ENCODE measurements around the gene LDLRAD4.
"Not testable (repeated sequence)": the region's sequence is repeated elsewhere in the genome, so short reads cannot be mapped to it uniquely, and the experiment has no call there.

Gene LDLRAD4

GRCh38 chr18:13454363-13455150 is 236.0 kb downstream of the LDLRAD4 start:
- no peak for DNase-seq

- no peak for DNase-seq
Observed at GRCh38 chr18:13455471-13455870, 236.9 kb downstream of the LDLRAD4 start.

DNA sequence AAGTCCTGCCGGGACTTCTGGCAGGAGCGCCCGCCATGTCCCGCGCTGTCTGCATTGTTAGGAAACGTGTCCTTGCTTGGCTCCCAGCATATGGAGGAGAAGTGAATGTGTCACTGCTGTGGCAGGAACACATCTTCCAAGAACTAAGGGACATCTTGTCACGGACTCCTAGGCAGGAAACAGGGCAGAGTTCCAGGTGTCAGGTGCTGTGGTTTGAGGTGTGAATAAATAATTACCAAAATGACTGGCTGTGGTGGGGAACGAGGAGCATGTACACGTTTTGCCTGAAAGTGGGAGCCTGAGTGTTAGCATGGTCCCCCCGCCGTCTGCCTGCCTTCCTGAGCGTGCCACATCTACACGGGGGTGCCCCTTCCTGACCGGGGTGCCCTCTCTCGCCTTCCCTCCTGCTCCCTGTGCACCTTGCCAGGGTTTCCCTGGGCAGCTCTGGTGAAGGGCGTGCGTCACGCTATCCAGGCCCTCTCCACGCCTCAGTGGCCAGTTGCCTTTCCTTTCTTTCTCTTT is 237.5 kb downstream of the LDLRAD4 start:
- no peak for DNase-seq

- no peak for DNase-seq
Observed at GRCh38 chr18:13456736-13457271, 238.2 kb downstream of the LDLRAD4 start.

DNA sequence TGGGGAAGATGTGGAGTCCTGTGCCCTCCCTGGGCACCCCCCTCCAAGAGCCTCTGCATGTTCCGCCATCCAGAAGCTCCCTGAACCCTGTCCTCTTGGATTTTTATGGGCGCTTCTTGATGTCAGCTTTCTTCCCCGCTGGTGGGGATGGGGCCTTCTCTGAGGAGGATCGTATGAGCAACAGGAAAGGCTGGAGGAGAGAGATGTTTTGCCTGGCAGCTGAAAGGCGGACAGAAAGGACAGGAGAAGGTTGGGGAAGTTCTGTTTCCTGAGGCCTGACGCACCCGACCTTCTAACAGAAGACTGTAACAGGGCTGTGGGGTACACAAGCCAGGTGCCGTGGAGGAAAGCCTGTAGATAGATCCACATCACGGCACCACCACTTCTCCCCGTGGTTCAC is 238.8 kb downstream of the LDLRAD4 start:
- DNase-seq: no peak

DNA sequence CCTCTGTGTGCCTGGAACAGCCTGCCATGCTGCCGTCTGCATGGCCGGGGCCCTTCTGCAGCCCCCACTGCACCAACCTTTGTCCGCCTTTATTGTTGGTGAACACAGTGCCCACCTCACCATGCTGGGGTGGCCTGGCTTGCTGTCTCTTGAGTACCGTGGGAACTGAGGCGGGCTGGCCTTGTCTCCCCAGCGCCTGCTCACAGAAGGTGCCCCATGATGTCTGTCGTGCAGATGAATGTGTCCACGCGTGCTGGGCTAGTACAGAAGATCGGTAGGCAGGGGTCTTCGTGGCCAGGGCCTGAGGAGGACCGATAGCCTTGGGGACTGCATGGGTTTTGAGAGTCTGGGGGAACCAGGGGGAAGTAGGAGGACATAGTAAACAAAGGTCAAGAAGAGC is 242.4 kb downstream of the LDLRAD4 start:
- DNase-seq: no peak

- no peak for DNase-seq
Observed at GRCh38 chr18:13461469-13461868, 242.9 kb downstream of the LDLRAD4 start.

GRCh38 chr18:13461936-13462335 is 243.4 kb downstream of the LDLRAD4 start:
- DNase-seq: no peak

GRCh38 chr18:13462686-13463085 is 244.1 kb downstream of the LDLRAD4 start:
- no peak for DNase-seq

DNA sequence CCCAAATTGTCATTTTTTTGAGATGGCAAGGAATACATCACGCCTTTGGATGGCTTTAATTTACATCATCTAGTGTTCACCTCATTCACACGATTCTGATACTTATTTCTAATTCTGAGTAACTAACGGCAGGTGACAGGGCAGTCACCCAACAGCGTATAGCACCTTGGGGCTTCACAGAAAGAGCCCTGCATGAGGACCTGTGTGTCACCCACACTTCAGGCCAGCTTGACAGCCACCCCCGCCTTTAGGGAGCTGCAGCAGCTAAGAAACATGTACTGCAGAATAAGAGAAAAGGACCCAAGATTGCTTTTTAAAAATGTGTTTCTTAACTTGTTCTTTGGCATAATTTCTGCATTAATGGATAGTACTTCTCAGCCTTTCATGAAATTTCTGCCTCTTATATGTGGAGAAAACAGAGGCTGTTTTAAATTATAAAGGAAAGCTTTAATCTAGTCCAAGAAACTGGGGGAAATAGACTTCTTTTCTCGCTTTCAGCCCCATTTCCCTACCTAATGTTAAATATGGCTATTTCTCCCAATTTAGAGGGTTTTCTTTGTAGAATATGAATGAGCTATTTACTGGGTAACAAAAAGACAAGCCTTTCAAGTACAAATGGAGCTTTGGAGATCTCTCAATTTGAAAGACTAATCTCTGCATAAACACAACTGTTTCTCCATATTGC is 245.1 kb downstream of the LDLRAD4 start:
- no peak for DNase-seq

GRCh38 chr18:13464432-13465123 is 246.0 kb downstream of the LDLRAD4 start:
- DNase-seq: no peak

GRCh38 chr18:13465124-13465446 is 246.5 kb downstream of the LDLRAD4 start:
- DNase-seq: no peak

GRCh38 chr18:13465476-13465875 is 246.9 kb downstream of the LDLRAD4 start:
- DNase-seq: no peak

DNA sequence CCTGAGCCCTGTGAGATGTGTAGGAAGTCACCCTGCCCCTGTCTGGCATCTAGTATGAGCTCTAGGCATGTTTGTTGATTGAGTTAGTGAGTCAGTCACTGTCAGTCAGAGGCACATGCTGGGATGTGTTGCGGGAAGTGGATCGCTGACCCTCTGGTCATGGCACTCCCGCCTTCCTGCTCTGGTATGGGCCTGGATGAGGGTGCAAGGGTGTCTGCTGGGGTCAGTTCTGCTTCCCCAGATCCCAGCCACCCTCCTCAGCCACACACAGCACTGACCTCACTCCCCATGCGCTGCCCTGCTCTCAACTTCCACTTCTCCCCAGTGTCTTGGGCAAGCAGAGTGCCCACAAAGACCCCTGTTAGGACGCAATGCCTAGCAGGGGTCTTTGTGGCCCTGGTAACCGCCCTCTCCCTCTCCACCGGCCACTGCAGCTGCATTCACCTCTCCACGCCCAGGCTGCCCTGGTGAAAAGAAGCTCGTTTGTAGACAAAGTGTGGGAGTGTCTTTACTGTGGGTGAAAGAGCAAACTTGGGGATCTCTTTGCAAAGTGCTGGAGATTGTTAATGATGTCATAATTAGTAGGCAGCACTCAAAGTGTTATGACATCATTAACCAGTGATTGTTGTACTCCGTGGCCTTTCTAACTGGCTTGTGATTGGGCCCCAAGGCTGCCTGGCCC is 252.1 kb downstream of the LDLRAD4 start:
- DNase-seq: no peak

GRCh38 chr18:13471198-13471845 is 252.8 kb downstream of the LDLRAD4 start:
- no peak for DNase-seq

GRCh38 chr18:13471971-13472628 is 253.5 kb downstream of the LDLRAD4 start:
- no peak for DNase-seq

DNA sequence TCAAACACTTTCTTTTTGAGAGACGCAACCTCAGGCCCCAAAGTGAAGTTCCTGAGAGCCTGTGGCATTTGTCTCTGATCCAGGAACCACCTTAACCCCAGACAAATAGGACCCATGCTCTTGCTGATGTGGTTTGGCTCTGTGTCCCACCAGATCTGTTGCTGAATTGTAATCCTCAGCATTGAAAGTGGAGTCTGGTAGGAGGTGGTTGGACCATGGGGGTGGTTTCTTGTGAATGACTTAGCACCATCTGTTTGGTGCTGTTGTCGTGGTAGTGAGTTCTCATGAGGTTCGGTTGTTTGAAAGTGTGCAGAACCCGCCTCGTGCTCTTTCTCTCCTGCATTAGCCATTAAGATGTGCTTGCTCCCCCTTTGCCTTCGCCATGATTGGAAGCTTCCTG is 255.2 kb downstream of the LDLRAD4 start:
- DNase-seq: no peak

DNA sequence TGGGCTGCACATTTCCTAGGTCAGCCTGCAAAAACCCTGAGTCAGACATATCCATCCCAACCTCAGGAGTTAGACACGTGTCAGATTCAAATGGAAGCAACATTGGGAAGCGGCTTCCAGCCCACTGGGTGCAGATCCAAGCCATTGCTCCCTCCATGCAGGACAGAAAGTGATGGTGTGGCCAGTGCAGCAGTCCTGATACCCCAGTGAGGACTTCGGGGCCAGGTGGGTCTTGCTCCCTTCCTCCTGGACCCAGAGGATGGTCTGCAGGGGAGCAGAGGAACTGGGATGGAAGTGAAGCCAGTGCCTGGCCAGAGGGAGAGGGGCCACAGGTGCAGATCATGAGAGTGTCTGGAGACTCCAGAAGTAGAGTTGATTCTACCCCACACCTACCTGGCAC is 255.8 kb downstream of the LDLRAD4 start:
- DNase-seq: no peak

GRCh38 chr18:13474907-13475545 is 256.5 kb downstream of the LDLRAD4 start:
- no peak for DNase-seq

DNA sequence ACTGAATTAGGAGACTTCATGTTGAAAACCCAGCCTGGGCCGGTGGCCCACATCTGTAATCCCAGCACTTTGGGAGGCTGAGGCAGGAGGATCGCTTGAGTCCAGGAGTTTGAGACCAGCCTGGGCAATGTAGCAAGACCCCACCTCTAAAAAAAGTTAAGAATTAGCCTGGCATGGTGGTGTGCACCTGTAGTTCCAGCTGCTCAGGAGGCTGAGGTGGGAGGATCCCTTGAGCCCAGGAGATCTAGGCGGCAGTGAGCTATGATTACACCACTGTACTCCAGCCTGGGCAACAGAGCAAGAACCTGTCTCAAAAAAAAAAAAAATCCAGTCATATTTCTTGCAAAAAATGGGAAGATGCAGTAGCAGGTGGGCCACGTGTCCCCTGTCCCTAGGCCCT is 257.8 kb downstream of the LDLRAD4 start:
- DNase-seq: not testable (repeated sequence)

DNA sequence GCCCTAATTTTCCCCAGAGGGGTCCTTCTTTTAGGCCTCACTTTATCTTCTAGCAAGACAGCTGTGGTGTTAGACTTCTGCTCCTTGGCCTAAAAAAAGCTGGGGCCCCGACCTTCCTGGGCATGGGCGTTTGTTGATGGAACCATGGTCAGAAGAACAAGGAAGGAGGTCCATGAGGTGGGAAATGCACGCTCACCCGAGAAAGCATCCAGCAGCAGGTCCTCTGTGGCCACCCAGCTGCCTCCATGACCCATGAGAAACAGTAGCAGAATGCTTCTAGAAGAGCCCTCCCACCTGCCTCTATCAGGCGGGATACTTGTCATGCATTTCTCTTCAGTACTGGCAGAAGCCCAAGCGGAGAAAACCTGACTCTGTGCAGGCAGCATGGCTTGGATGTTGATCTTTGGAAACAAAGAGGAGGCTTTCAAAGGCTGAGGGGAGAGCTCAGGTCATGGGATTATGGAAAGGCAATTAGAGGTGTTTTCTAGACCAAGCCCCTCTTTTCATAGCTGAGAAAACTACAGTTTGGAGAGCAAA is 258.7 kb downstream of the LDLRAD4 start:
- no peak for DNase-seq

All from NCI-H2081 (cell line).